HCT116 (cell line): Measurements from ENCODE around the gene SESN1. TPM values are rescaled to one million over a fixed set of nuclear protein-coding genes. Genes with fewer than 3 reads are reported as not detected.

Source experiments
- ATAC-seq: fragments of 200-7000 bp; cut with Tn5 transposase; 2 replicates; pipeline ENCODE4 v1.9.1; 2020; ENCODE audit warnings: mild to moderate bottlenecking, moderate library complexity
- BruUV-seq: library from RNA; stranded (reverse); fragments of 400-500 nt; replicated peaks from 2 replicates; lab custom pipeline; 2021; lab: Mats Ljungman, UMichigan
- CTCF ChIA-PET: fragments of 300-600 bp; sonication (Branson Sonifier 250); formaldehyde crosslinking; loops from one replicate; lab custom pipeline; 2021; ENCODE audit warnings: antibody characterized with exemption; lab: Charles Lee
- POLR2A ChIA-PET: fragments of 300-600, 350-600 bp; sonication (Branson Sonifier 250); formaldehyde crosslinking; loops from one replicate; lab custom pipeline; 2021; ENCODE audit warnings: antibody characterized with exemption; lab: Charles Lee
- RAD21 ChIA-PET, 2 experiments: fragments of 300-600 bp; sonication (Branson Sonifier 250); formaldehyde crosslinking; loops; one replicate each; lab custom pipeline; 2023; ENCODE audit warnings: low total read pairs in 2 of 2; ENCODE audit not compliant: uncharacterized antibody in 2 of 2, unreplicated experiment in 2 of 2, low non-redundant PET in 1 of 2; lab: Charles Lee
- DNase-seq: peaks from one replicate; pipeline ENCODE4 v3.0.0-alpha.2; 2010; ENCODE audit warnings: low read depth, low spot score
- H2AFZ ChIP-seq: fragments of 200-600 bp; shearing (Covaris generic), sonication (generic); 2 replicates; pipeline ENCODE4 v1.6.1; 2017; ENCODE audit warnings: low read depth, mixed run types, mixed read lengths, antibody characterized with exemption, low read length; ENCODE audit not compliant: poor library complexity, severe bottlenecking
- H3K27ac ChIP-seq: 2 replicates; pipeline ENCODE4 v1.5.1; 2012; ENCODE audit warnings: low read depth, low read length
- H3K27me3 ChIP-seq: fragments of 200-600 bp; sonication (generic); 2 replicates; pipeline ENCODE4 v1.6.1; 2016; ENCODE audit warnings: mixed run types, low read length, mixed read lengths; ENCODE audit not compliant: insufficient read depth
- H3K36me3 ChIP-seq, 2 experiments: fragments of 200-500 bp in 1 of 2; fragments of 200-600 bp in 1 of 2; sonication (Bioruptor generic) in 1 of 2; sonication (generic) in 1 of 2; 2 replicates each; pipeline versions ENCODE4 v1.5.1 to v1.6.1; 2014 to 2016; ENCODE audit warnings: low read length in 2 of 2, inconsistent platforms in 1 of 2, mixed read lengths in 1 of 2, mixed run types in 1 of 2; ENCODE audit not compliant: insufficient read depth in 2 of 2, control insufficient read depth in 1 of 2
- H3K4me1 ChIP-seq, 2 experiments: fragments of 200-600 bp in 1 of 2; sonication (generic) in 1 of 2; 2 replicates each; pipeline versions ENCODE4 v1.5.1 to v1.6.1; 2012 to 2017; ENCODE audit warnings: low read length in 2 of 2, inconsistent platforms in 1 of 2, mild to moderate bottlenecking in 1 of 2, mixed read lengths in 1 of 2, mixed run types in 1 of 2, moderate library complexity in 1 of 2; ENCODE audit not compliant: insufficient read depth in 2 of 2, control insufficient read depth in 1 of 2
- H3K4me2 ChIP-seq: fragments of 200-600 bp; sonication (generic); 2 replicates; pipeline ENCODE4 v1.6.1; 2017; ENCODE audit warnings: mixed run types, low read length, mixed read lengths
- H3K4me3 ChIP-seq, 2 experiments: fragments of 200-600 bp in 1 of 2; sonication (generic) in 1 of 2; replicated peaks in 1 of 2; 2 replicates each; pipeline ENCODE4 v1.5.1; 2011 to 2016; ENCODE audit warnings: low read length in 2 of 2, control low read depth in 1 of 2, low read depth in 1 of 2, mild to moderate bottlenecking in 1 of 2, mixed read lengths in 1 of 2, mixed run types in 1 of 2
- H3K79me2 ChIP-seq: fragments of 200-600 bp; sonication (generic); 2 replicates; pipeline ENCODE4 v1.6.1; 2017; ENCODE audit warnings: mild to moderate bottlenecking, mixed run types, low read length, moderate library complexity, mixed read lengths; ENCODE audit not compliant: insufficient read depth
- H3K9ac ChIP-seq: fragments of 200-600 bp; sonication (generic); 2 replicates; pipeline ENCODE4 v1.6.1; 2016; ENCODE audit warnings: low read length, mixed read lengths
- H3K9me2 ChIP-seq: fragments of 200-600 bp; sonication (generic), shearing (Covaris generic); 2 replicates; pipeline ENCODE4 v1.6.1; 2017; ENCODE audit warnings: mixed run types, mild to moderate bottlenecking, moderate library complexity; ENCODE audit not compliant: insufficient read depth
- H3K9me3 ChIP-seq, 2 experiments: fragments of 200-500 bp in 1 of 2; fragments of 200-600 bp in 1 of 2; sonication (Bioruptor generic) in 1 of 2; sonication (generic) in 1 of 2; 2 replicates each; pipeline ENCODE4 v1.6.1; 2014 to 2017; ENCODE audit warnings: low read length in 2 of 2, mixed read lengths in 2 of 2, inconsistent platforms in 1 of 2, low read depth in 1 of 2, mild to moderate bottlenecking in 1 of 2, mixed run types in 1 of 2, moderate library complexity in 1 of 2; ENCODE audit not compliant: control insufficient read depth in 1 of 2, insufficient read depth in 1 of 2
- H4K20me1 ChIP-seq: fragments of 200-600 bp; sonication (generic), shearing (Covaris generic); 2 replicates; pipeline ENCODE4 v1.6.1; 2017; ENCODE audit warnings: mixed run types, mild to moderate bottlenecking, moderate library complexity; ENCODE audit not compliant: insufficient read depth
- CBX3 ChIP-seq: IDR thresholded peaks from 2 replicates; pipeline ENCODE4 v1.6.1; 2012; ENCODE audit warnings: low read depth
- CEBPB ChIP-seq: IDR thresholded peaks from 2 replicates; pipeline ENCODE4 v1.6.1; 2012; ENCODE audit warnings: low read depth
- EGR1 ChIP-seq: IDR thresholded peaks from 2 replicates; pipeline ENCODE4 v1.6.1; 2012; ENCODE audit warnings: low read depth
- EZH2 ChIP-seq: fragments of 200-600 bp; sonication (generic); IDR thresholded peaks from 2 replicates; pipeline ENCODE4 v1.6.1; 2017; ENCODE audit warnings: antibody characterized with exemption, mixed run types
- EZH2phosphoT487 ChIP-seq: fragments of 200-600 bp; IDR thresholded peaks from 2 replicates; pipeline ENCODE4 v1.6.1; 2018; ENCODE audit warnings: antibody characterized with exemption, borderline replicate concordance
- FOSL1 ChIP-seq: IDR thresholded peaks from 2 replicates; pipeline ENCODE4 v1.6.1; 2012; ENCODE audit warnings: low read depth
- JUND ChIP-seq: IDR thresholded peaks from 2 replicates; pipeline ENCODE4 v1.6.1; 2012
- MAX ChIP-seq: IDR thresholded peaks from 2 replicates; pipeline ENCODE4 v1.6.1; 2012
- POLR2A ChIP-seq: IDR thresholded peaks from 2 replicates; pipeline ENCODE4 v1.7.0; 2011; ENCODE audit warnings: borderline replicate concordance; ENCODE audit not compliant: insufficient read depth, insufficient read length; ENCODE audit errors: extremely low read depth
- SP1 ChIP-seq: IDR thresholded peaks from 2 replicates; pipeline ENCODE4 v1.6.1; 2012; ENCODE audit warnings: low read depth
- TCF7L2 ChIP-seq: IDR thresholded peaks from 2 replicates; pipeline ENCODE4 v1.7.0; 2011; ENCODE audit warnings: borderline replicate concordance, inconsistent platforms; ENCODE audit not compliant: insufficient read depth, insufficient read length; ENCODE audit errors: extremely low read depth
- ZFX ChIP-seq: fragments of 450-650 bp; IDR thresholded peaks from 2 replicates; pipeline ENCODE4 v1.6.1; 2017
- ZNF274 ChIP-seq: fragments of 200-500 bp; sonication (Bioruptor generic); IDR thresholded peaks from 2 replicates; pipeline ENCODE4 v1.6.1; 2014; ENCODE audit warnings: mild to moderate bottlenecking, low read depth, low read length, inconsistent platforms
- intact Hi-C: fragments of 100-400 bp; cut with micrococcal nuclease; formaldehyde crosslinking; loops from 2 replicates; pipeline ENCODE4 v1.10.0; 2022
- total RNA-seq: library from RNA; stranded (reverse); gene quantifications from one replicate; pipeline ENCODE4 v1.2.1, GENCODE V29; 2021; ENCODE audit not compliant: unreplicated experiment
- TF ChIP-seq, protein P1 (sequence below): IDR thresholded peaks from 2 replicates; pipeline ENCODE4 v1.6.1; 2011; ENCODE audit warnings: mild to moderate bottlenecking, low read length, moderate library complexity; ENCODE audit not compliant: insufficient replicate concordance; ENCODE audit errors: extremely low read depth
- TF ChIP-seq, protein P2 (sequence below), 3 experiments: fragments of 200-600 bp in 1 of 3; sonication (generic) in 1 of 3; IDR thresholded peaks in 2 of 3; conservative IDR thresholded peaks in 1 of 3; 2 replicates each; pipeline ENCODE4 v1.5.1; 2012 to 2017; ENCODE audit warnings: low read depth in 2 of 3, low read length in 2 of 3, antibody characterized with exemption in 1 of 3, borderline replicate concordance in 1 of 3, control low read depth in 1 of 3, mild to moderate bottlenecking in 1 of 3, mixed read lengths in 1 of 3, mixed run types in 1 of 3, moderate library complexity in 1 of 3; ENCODE audit not compliant: insufficient read depth in 1 of 3
- TF ChIP-seq, protein P3 (sequence below): IDR thresholded peaks from 2 replicates; pipeline ENCODE4 v1.6.1; 2012; ENCODE audit warnings: low read depth

Gene SESN1
- total RNA-seq, 1 experiment from 2014 or later: 9.3 TPM

DNA sequence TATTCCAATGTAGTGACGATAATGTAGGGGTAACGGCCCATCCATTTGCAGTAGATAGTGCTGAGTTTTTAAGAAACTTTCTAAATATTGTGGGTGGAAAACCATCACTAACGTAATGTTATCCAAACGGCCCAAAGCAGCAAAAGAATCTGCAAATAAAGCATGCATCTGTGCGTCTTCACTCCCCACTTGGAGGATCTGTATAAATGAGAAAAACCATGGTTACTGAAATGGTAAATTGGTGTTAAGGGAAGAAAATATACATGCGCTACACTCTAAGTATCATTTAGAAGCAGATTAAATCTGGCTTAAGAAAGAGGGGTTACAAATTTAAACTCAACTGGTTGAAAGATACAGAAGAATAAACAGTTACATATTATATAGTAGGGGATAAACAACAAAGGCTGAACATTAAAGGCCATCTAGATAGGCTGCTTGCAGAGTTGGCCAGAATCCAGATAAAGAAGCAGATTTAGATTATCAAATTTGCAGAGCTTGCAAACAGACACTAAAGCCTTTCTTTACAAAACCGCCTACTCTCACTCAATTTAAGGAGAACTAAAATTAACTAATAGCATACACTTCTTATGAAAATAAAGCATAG, 93.3 kb downstream of the SESN1 start:
- intact Hi-C loops: no loop called here
- H3K4me3 ChIP-seq: no peak overlapping the region
- DNase-seq (no peak), ATAC-seq (no peak)
- no peaks in the 10 kb centered on the region for H4K20me1 ChIP-seq
- RAD21 ChIA-PET: no interaction called here
- H3K4me2 ChIP-seq: no peak overlapping the region
- no peak overlapping the region for H3K27ac ChIP-seq
- POLR2A ChIA-PET: no interaction called here
- H3K79me2 ChIP-seq: no peaks in the 10 kb centered on the region
- CTCF ChIA-PET: no interaction called here
- no peak overlapping the region for H2AFZ ChIP-seq
- TF ChIP-seq ZFX: no peak
- no peak for TF ChIP-seq POLR2A
- no peak for TF ChIP-seq JUND
- no peak for TF ChIP-seq ZNF274
- TF ChIP-seq CBX3: no peak
- TF ChIP-seq CEBPB: no peak
- TF ChIP-seq EGR1: no peak
- TF ChIP-seq, protein P1, sequence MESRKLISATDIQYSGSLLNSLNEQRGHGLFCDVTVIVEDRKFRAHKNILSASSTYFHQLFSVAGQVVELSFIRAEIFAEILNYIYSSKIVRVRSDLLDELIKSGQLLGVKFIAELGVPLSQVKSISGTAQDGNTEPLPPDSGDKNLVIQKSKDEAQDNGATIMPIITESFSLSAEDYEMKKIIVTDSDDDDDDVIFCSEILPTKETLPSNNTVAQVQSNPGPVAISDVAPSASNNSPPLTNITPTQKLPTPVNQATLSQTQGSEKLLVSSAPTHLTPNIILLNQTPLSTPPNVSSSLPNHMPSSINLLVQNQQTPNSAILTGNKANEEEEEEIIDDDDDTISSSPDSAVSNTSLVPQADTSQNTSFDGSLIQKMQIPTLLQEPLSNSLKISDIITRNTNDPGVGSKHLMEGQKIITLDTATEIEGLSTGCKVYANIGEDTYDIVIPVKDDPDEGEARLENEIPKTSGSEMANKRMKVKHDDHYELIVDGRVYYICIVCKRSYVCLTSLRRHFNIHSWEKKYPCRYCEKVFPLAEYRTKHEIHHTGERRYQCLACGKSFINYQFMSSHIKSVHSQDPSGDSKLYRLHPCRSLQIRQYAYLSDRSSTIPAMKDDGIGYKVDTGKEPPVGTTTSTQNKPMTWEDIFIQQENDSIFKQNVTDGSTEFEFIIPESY: no peak
- TF ChIP-seq, protein P2, sequence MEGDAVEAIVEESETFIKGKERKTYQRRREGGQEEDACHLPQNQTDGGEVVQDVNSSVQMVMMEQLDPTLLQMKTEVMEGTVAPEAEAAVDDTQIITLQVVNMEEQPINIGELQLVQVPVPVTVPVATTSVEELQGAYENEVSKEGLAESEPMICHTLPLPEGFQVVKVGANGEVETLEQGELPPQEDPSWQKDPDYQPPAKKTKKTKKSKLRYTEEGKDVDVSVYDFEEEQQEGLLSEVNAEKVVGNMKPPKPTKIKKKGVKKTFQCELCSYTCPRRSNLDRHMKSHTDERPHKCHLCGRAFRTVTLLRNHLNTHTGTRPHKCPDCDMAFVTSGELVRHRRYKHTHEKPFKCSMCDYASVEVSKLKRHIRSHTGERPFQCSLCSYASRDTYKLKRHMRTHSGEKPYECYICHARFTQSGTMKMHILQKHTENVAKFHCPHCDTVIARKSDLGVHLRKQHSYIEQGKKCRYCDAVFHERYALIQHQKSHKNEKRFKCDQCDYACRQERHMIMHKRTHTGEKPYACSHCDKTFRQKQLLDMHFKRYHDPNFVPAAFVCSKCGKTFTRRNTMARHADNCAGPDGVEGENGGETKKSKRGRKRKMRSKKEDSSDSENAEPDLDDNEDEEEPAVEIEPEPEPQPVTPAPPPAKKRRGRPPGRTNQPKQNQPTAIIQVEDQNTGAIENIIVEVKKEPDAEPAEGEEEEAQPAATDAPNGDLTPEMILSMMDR (IDR thresholded peaks at IDR 0.05 in 2 of 3, conservative IDR thresholded peaks at IDR 0.05 in 1 of 3; ENCODE audit: borderline replicate concordance in 1 of 3, insufficient read depth in 1 of 3, low read depth in 2 of 3, low read length in 2 of 3): no peak
- no peak for TF ChIP-seq SP1
- no peak for TF ChIP-seq TCF7L2
- TF ChIP-seq, protein P3, sequence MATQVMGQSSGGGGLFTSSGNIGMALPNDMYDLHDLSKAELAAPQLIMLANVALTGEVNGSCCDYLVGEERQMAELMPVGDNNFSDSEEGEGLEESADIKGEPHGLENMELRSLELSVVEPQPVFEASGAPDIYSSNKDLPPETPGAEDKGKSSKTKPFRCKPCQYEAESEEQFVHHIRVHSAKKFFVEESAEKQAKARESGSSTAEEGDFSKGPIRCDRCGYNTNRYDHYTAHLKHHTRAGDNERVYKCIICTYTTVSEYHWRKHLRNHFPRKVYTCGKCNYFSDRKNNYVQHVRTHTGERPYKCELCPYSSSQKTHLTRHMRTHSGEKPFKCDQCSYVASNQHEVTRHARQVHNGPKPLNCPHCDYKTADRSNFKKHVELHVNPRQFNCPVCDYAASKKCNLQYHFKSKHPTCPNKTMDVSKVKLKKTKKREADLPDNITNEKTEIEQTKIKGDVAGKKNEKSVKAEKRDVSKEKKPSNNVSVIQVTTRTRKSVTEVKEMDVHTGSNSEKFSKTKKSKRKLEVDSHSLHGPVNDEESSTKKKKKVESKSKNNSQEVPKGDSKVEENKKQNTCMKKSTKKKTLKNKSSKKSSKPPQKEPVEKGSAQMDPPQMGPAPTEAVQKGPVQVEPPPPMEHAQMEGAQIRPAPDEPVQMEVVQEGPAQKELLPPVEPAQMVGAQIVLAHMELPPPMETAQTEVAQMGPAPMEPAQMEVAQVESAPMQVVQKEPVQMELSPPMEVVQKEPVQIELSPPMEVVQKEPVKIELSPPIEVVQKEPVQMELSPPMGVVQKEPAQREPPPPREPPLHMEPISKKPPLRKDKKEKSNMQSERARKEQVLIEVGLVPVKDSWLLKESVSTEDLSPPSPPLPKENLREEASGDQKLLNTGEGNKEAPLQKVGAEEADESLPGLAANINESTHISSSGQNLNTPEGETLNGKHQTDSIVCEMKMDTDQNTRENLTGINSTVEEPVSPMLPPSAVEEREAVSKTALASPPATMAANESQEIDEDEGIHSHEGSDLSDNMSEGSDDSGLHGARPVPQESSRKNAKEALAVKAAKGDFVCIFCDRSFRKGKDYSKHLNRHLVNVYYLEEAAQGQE: no peak
- no peak for TF ChIP-seq EZH2phosphoT487
- TF ChIP-seq EZH2: no peak
- TF ChIP-seq MAX: no peak
- TF ChIP-seq FOSL1: no peak
- no peaks in the 10 kb centered on the region; a peak in 2 of 4 replicates for H3K36me3 ChIP-seq
- no peaks in the 10 kb centered on the region for H3K27me3 ChIP-seq
- BruUV-seq: no TSS peak
- H3K9me2 ChIP-seq: no peaks in the 10 kb centered on the region
- no peaks in the 10 kb centered on the region for H3K9me3 ChIP-seq
- H3K9ac ChIP-seq: no peak overlapping the region
- no peaks in the 10 kb centered on the region for H3K4me1 ChIP-seq
